ENCODE measurements around the gene MAP2.

DNA sequence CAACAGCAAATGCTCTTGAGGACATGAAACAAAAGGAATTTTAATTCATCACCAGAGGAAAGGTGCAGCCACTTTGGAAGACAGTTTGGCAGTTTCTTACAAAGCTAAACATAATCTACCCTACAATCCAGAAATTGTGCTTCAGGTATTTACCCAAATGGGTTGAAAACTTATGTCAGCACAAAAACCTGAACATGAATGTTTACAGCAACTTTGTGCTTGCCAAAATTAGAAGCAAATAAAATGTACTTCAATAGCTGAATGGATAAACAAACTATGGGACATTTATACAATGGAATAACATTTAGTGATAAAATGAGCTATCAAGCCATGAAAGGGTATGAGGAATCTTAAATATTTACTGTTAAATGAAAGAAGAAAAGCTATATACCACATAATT lies 6.9 kb upstream of the MAP2 start:
- TF ChIP-seq EP300 (IDR thresholded peaks at IDR 0.05) (no peak), POLR2AphosphoS5 (IDR thresholded peaks at IDR 0.05) (no peak)
- TF ChIP-seq, protein P1, sequence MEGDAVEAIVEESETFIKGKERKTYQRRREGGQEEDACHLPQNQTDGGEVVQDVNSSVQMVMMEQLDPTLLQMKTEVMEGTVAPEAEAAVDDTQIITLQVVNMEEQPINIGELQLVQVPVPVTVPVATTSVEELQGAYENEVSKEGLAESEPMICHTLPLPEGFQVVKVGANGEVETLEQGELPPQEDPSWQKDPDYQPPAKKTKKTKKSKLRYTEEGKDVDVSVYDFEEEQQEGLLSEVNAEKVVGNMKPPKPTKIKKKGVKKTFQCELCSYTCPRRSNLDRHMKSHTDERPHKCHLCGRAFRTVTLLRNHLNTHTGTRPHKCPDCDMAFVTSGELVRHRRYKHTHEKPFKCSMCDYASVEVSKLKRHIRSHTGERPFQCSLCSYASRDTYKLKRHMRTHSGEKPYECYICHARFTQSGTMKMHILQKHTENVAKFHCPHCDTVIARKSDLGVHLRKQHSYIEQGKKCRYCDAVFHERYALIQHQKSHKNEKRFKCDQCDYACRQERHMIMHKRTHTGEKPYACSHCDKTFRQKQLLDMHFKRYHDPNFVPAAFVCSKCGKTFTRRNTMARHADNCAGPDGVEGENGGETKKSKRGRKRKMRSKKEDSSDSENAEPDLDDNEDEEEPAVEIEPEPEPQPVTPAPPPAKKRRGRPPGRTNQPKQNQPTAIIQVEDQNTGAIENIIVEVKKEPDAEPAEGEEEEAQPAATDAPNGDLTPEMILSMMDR (IDR thresholded peaks at IDR 0.05): no peak
